Stimulated activated CD8-positive, alpha-beta memory T cell treated with anti-CD3 and anti-CD28 coated beads, Interleukin-12 subunit alpha, Interleukin-12 subunit beta, amount 100 ng/mL, for 4 hours (primary cell): Measurements from ENCODE around the gene PCCB.
"Not testable (repeated sequence)": the region's sequence is repeated elsewhere in the genome, so short reads cannot be mapped to it uniquely, and the experiment has no call there.

Experiments
- DNase-seq: peaks from one replicate; pipeline ENCODE4 v3.0.0-alpha.2; 2020; ENCODE audit warnings: low read depth

PCCB gene

DNA sequence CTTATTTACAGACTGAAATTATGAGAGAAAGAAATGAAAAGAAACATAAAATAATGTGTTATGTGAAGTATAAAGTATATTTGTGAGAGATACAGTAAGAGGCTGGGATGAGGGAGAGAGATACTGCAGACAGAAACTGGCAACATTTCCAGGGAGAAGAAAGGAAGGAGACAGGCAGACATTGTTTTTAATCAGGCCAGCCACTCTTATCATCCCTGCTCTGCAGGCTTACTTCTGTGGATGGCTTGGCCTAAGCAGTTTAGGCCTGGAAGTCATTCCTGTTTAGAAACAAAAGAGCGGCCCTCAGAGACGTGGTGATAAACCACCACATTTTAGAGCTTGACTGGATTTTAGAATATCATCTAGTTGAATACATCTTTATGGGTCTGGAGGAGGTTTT is 12.4 kb downstream of the PCCB start:
- DNase-seq: no peak

DNA sequence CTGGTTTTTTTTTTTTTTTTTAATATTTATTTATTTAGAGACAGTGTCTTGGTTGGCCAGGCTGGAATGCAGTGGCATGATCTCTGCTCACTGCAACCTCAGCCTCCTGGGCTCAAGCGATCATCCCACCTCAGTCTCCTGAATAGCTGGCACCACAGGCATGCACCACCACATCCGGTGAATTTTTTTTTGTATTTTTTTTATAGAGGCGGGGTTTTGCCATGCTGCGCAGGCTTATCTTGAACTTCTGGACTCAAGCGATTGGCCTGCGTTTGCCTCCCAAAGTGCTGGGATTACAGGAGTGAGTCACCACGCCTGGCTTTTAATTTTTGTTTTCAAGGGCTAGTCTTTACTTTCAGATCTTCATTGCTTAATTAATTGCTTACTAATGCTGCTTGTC is 13.1 kb downstream of the PCCB start:
- DNase-seq: no peak

DNA sequence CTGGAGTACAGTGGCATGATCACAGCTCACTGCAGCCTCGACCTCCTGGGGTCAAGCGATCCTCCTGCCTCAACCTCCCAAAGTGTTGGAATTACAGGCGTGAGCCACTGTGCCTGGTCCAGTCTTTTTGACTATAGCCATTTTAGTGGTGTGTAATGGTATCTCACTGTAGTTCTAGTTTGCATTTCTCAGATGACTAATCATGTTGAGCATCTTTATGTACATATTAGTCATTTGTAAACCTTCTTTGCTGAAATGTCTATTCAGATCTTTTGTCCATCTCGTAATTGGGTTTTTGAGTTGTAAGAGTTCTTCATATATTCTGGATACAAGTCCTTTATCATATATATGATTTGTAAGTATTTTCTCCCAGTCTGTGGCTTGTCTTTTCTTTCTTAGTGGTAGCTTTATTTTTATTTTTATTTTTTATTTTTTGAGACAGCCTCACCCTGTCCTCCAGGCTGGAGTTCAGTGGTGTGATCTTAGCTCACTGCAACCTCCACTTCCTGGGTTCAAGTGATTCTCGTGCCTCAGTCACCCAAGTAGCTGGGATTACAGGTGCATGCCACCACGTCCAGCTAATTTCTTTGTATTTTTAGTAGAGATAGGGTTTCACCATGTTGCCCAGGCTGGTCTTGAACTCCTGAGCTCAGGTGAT is 16.5 kb downstream of the PCCB start:
- DNase-seq: not testable (repeated sequence)

DNA sequence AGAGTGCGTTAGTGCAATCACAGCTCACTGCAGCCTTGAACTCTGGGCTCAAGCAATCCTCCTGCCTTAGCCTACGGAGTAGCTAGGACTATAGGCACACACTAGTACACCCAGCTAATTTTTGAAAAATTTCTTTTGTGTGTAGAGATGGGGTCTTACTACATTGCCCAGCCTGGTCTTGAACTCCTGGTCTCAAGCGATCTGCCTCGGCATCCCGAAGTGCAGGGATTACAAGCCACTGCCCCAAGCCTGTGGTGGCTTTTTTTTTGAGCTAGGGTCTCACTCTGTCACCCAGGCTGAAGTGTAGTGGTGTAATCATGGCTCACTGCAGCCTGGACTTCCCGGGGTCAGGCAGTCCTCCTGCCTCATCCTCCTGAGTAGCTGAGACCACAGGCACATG is 17.1 kb downstream of the PCCB start:
- no peak for DNase-seq

DNA sequence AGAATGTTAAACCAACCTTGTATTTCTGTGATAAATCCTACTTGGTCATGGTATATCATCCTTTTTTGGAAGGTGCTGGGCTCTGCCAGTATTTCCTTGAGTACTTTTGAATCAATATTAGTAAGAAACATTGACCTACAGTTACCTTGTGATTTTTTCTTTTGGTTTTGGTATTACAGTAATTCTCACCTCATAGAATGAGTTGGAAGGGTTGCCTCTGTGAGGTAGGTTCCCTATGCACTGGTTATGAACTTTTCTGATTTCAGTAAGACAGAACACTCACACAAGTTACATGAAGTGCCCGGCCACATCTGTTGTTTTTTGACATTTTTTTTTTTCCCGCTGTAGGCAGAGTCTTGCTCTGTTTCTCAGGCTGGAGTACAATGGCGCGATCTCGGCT is 20.0 kb downstream of the PCCB start:
- no peak for DNase-seq

DNA sequence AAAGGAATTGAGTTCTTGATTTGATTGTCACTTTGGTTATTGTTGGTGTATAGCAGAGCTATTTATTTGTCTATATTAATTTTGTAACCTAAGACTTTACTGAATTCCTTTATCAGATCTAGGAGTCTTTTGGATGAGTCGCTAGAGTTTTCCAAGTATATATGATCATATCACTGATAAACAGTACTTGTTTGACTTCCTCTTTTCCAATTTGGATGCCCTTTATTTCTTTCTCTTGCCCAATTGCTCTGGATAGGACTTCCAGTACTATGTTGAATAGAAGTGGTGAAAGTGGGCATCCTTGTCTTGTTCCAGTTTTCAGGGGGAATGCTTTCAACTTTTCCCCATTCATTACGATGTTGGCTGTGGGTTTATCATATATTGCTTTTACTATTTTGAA is 21.5 kb downstream of the PCCB start:
- DNase-seq: not testable (repeated sequence)

DNA sequence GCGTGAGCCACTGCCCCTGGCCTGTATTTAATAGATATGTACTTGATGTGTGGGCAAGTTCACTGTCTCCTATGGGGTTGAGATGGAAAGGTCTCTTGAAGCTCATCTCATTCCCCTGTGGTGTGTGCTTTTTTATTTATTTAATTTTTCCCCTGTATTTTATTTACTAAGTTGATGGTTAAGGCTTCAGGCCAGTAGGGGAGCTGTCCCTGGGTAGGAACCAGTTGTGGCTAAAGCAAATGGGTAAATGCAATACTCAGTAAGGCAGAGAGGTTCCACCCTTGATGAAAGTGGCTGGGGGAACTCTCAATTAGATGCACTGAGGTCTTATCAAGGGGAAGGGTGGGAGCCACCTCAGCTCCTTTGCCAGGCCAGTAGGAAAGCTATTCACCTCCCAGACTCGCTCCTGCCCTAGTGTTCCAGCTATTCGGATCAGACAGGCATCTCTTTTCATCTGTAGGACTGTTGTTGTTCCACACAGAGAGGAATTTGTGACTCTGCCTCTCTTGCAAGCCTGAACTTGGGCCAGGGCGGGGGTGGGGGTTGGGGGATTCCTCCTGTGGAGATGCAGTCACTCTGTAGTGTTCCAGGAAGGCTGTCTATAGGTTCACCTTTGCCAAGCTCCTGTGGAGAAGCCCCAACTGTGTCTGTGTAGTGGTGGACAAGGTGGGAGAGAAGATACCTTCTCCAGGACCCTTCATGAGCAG is 26.1 kb downstream of the PCCB start:
- no peak for DNase-seq

DNA sequence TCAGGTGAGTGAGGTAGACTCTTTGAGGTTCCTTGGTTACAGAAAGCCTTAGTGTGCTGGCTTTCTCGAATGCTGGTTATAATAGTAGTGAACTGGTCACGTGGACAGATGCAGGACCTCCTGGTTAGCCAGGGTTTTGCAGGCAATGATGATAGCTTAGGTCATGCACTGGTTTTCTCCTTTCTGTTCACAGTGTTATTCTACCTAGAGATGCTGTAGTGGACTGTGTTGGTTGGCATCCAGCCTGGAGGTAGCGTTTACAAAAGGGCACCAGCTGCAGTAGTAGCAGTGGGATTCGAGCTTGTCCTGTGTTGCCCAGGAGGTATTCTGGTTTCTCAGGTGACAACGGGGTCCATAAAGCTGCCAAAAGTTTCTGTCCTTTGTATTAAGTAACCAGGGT is 27.0 kb downstream of the PCCB start:
- no peak for DNase-seq

DNA sequence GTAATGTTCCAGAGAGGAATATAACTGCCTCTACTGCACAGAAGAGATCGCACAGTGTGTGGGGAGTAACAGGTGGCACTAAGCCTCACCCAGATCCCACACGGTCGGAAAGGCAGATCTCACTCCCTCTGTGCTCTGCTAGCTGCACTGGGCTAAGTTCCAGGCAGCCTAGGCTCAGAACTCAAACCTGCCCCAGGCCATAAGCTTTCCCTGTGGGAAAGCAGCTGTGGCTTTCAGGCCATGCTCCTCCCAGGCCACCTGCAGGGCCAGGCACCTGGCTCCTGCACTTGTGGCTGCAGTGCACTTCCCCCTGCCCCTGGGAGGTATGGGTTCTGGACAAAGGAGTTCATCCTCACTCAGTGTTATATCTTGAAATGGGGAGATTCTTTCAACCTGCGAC is 27.5 kb downstream of the PCCB start:
- no peak for DNase-seq

DNA sequence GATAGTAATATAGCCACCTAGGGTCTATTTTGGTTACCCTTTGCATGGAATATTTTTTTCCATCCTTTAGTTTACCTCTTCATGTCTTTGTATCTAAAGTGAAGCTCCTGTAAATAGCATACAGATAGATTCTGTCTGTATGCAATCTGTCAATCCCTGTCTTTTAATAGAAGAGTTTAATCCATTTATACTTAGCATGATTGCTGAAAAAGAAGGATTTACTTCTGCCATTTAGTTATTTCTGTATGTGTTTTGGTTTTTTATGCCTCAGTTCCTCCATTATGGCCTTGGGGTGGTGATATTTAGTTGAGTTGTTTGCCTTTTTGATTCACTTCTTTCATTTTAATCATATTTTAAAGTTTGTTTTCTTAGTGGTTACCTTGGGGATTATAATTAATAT is 29.0 kb downstream of the PCCB start:
- DNase-seq: no peak

DNA sequence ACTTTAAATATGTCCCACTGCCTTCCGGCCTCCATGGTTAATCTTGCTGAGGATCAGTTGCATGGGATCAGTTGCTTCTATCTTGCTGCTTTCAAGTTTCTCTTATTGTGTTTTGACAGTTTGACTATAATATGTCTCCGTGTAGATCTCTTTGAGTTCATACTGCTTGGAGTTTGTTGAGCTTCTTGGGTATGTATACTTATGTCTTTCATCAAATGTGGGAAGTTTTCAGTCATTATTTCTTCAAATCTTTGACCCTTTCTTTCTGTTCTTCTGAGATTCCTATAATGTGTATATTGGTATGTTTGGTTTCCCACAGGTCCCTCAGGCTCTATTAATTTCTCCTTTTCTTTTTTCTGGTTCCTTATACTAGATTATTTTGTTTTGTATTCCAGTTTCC is 30.8 kb downstream of the PCCB start:
- no peak for DNase-seq

DNA sequence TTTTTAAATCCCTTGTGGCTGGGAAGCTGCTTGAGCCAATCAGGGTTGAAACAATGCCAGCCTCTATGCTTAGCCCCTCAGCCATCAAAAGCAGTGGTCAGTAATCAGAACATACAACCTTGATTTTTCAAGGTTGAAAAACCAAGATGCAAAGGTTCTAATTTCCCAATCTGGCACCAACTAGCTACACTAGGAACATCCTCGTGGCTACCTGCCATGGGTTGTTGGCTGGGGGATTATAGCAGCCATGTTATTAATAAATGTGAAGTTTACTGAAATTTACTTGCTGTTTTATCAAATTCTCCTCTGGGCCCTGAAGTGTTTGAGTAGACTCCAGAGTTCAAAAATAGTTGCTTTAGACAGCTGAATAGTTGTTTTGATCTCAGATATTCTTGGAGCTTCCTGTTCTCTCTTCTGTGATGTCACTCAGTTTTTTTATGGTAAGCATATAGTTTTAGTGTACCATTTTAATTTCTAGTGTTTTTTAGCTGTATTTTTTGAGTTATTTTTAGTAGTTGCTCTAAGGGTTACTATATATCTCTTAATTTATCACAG is 31.9 kb downstream of the PCCB start:
- no peak for DNase-seq

DNA sequence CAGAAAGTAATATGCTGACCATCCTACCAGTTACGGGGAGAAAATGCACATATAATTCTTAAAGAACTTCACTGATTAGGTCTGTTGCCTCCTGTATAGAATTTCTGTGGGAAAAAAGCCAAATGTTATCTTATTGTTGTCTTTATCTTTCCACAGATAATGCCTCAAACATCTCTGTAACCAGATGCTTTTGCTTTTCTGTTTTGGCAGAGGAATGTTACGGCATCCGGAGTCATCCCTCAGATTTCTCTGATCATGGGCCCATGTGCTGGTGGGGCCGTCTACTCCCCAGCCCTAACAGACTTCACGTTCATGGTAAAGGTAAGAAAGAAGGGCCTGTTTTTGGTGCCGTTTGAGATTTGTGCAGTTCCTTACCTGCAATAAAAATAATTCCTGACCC is 33.5 kb downstream of the PCCB start:
- no peak for DNase-seq

DNA sequence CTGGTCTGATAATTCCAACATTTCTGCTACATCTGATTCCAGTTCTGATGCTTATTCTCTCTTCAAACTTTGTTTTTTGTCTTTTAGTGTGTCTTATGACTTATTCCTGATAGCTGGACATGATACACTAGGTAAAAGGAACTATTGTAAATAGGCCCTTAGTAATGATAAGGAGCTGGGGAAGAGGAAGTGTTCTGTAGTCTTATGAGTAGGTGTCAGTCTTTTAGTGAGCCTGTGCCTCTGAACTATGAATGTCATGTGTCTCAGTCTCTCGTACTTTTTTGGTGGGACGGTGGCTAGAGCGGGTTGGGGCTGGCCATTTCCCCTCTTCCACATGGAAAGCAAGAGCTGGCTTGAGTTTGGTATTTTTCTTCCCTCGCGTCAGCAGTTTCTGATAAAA is 41.2 kb downstream of the PCCB start:
- DNase-seq: no peak

DNA sequence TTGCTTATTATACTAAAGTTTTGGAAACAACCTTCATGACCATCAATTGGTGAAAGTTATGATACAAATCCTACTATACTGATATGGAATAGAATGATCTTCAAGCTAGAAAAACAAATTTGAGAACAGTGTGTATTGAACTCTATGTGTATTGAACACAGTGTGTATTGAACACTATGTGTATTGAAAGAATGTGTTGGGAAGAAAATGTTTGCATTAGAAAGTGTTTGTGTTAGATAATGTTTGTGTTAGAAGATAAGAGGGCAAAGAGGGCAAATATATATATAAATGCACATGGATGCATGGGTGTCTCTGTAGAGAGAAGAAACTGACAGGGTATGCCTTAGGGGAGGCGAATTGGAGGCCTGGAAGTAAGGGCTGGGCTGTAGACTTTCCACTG is 42.4 kb downstream of the PCCB start:
- DNase-seq: no peak

DNA sequence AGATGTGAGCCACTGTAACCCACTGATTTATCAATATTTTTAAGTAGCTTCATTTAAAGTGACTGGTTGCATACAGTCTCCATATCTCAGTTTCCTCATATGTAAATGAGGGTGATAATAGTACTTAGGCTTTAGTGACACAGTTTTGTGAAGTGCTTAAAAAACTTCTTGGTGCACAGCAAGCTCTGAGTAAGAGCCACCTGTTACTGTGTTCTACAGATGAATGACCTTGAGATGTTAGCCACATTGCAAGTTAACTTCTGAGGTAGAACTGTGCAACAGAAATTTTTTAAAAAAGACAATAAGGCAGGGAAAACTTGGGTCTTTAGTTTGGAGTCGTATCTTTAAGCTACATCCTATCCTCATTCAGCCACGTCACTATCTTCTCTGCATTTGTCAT is 43.1 kb downstream of the PCCB start:
- DNase-seq: no peak

DNA sequence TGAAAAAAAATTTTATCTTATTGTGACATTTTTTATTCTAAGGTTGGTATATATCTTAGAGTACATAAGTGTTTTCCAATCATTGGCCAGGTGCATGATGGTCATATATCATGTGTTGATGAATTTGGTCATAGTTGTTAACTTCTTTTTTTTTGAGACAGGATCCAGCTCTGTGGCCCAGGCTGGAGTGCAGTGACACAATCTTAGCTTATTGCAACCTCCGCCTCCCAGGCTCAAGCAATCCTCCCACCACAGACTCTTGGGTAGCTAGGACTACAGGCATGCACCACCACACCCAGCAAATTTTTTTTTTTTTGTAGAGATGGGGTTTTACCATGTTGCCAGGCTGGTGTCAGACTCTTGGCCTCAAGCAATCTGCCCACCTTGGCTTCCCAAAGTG is 44.0 kb downstream of the PCCB start:
- no peak for DNase-seq

DNA sequence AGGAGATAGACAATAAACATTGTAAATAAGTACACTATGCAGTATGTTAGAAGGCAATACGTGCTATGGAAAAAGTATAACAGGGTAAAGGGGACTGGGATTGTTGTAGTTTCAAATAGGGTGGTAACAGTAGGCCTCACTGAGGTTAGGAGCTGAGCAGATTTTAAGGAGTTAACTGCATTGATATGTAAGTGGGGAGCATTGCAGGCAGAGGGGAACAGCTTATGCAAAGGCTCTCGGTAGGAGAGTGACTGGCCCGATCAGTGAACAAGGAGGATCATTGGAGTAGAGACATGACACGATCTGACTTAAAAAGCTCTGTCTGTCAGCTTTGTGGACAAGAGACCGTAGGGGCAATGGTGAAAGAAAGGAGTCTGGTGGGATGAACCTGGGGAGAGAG is 46.8 kb downstream of the PCCB start:
- DNase-seq: no peak

DNA sequence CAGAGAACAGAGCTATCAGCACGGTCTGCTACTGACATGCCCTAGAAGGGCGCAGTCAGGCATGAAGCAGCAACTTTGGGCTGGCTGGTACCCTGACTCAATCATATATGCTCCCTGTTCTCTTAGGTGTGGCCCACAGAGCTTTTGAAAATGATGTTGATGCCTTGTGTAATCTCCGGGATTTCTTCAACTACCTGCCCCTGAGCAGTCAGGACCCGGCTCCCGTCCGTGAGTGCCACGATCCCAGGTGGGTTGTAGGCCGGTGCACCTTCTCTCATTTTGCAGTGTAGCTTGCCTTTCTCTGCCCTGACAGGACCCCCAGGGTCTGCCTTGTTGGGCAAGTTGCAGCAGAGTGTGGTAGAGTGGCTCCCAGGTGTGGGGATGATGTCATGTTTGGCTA is 47.7 kb downstream of the PCCB start:
- DNase-seq: no peak

DNA sequence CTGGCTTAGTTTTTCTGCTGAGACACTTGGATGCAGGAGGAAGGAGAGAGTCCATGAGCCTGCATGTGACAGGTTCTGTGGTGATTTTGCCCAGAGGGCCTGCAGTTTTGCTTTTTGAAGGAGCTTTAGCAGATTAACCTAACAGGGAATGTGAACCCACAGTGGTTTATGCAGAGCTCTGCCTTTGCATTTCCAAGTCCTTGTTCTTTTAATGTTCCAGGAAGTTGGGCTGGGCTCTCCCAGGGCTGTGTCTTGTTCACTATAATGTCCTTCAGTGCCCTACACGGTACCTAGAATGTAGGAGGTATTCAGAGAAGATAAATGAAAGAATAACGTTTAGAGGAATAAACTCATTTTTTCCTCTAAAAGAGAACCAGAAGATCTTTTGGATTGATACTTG is 50.3 kb downstream of the PCCB start:
- DNase-seq: no peak

DNA sequence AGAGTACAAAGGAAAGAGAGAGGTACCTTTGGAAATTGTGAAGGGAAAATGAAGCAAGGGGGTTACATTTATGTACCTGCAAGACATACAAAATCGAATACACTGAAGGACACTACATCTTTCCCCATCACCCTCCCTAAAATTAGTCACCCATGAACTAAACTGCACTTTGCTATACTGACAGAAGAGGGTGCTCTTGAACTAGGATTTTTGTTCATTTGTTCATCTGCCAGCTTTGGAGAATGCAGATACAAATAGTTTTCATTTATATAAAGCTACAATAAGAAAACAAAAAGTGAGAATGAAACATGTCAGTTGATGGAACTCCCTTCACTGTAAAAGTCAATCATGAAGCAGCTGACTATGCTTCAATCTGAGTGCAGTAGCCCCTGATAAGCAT is 55.7 kb downstream of the PCCB start:
- no peak for DNase-seq

DNA sequence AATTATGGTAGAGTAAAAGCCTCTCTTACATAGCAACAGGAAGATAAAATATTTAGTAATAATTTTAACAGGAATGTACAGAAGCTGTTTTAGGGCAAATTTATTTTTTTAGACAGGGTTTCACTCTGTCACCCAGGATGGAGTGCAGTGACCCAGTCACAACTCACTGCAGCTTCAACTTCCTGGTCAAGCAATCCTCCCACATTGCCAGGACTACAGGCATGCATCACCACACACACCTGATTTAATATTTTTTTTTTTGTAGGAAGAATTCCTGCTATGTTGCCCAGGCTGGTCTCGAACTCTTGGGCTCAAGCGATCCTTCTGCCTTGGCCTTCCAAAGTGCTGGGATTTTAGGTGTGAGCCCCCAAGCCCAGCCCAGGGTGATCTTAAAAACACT is 61.1 kb downstream of the PCCB start:
- DNase-seq: no peak

DNA sequence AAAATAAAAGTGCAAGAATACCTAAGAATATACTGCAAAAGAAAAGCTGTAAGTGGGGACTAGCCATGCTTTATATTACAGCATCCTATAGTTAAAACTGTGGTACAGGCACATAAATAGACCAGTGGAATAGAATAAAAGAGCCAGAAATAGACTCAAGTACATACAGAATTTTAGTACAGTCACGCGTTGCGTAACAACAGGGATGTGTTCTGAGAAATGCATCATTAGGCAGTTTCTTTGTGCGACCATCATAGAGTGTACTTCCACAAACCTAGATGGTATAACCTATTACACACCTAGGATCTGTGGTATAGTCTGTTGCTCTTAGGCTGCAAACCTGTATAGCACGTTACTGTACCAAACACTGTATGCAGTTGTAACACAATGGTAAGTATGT is 61.8 kb downstream of the PCCB start:
- DNase-seq: no peak

DNA sequence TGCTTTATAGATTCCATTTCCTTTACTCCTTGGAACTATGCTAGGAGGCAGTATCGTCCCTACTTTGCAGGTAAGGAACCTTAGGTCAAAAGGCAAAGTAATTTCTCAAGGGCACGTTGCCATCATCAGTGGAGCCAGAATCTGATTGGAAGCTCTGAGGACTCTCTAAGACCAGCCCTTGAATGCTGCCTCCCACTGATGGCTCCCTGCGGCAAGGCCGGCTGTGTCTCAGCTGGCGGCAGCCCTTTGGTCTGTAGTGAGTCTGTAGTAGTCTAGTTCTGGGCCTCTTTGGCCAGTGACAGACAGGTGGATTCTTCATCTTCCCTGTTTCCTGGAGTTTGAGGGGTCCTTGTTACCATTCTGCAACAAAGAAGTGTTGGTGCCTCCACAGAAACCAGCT is 76.2 kb downstream of the PCCB start:
- no peak for DNase-seq
